ENCODE results near the gene CDR2.

- no peak for TF ChIP-seq CTCF (conservative IDR thresholded peaks at IDR 0.05; ENCODE audit: low read depth, low read length)
- TF ChIP-seq EZH2 (IDR thresholded peaks at IDR 0.05; ENCODE audit: low read length, unreplicated experiment): no peak
- no peak for TF ChIP-seq EZH2phosphoT487 (IDR thresholded peaks at IDR 0.05; ENCODE audit: borderline replicate concordance, low read length)
Observed at GRCh38 chr16:22304411-22304810, 70.0 kb downstream of the CDR2 start.
